T1000 (cell line): Measurements from ENCODE around the gene BIRC2.
"Not testable (repeated sequence)": the region's sequence is repeated elsewhere in the genome, so short reads cannot be mapped to it uniquely, and the experiment has no call there.

ENCODE experiments used
- DNase-seq: peaks from one replicate; lab custom pipeline; 2025; ENCODE audit warnings: mixed read lengths; lab: John Stamatoyannopoulos, UW

BIRC2 gene

GRCh38 chr11:102323542-102324251 lies 23.3 kb upstream of the BIRC2 start:
- no peak for DNase-seq

GRCh38 chr11:102325088-102325487 lies 21.9 kb upstream of the BIRC2 start:
- DNase-seq = no peak

GRCh38 chr11:102328748-102329147 lies 18.3 kb upstream of the BIRC2 start:
- no peak for DNase-seq

GRCh38 chr11:102330231-102330630 lies 16.8 kb upstream of the BIRC2 start:
- no peak for DNase-seq

GRCh38 chr11:102331341-102331740 lies 15.7 kb upstream of the BIRC2 start:
- no peak for DNase-seq

- DNase-seq = no peak
These were observed 14.4 kb upstream of the BIRC2 start for GRCh38 chr11:102332611-102332994.

- DNase-seq = no peak
These were observed 8.5 kb upstream of the BIRC2 start for GRCh38 chr11:102338479-102339010.

GRCh38 chr11:102341311-102341710 lies 5.7 kb upstream of the BIRC2 start:
- not testable (repeated sequence) for DNase-seq

- peak; percentile 39 for DNase-seq
These were observed 5.1 kb upstream of the BIRC2 start for GRCh38 chr11:102341844-102342318.

GRCh38 chr11:102343809-102344208 lies 3.2 kb upstream of the BIRC2 start:
- DNase-seq = no peak

GRCh38 chr11:102345904-102346303 lies 1.1 kb upstream of the BIRC2 start:
- DNase-seq = no peak

- DNase-seq = no peak
These were observed 612 bp upstream of the BIRC2 start for GRCh38 chr11:102346456-102346747.

- no peak for DNase-seq
These were observed 702 bp downstream of the BIRC2 start for GRCh38 chr11:102347462-102348370.

GRCh38 chr11:102357116-102357515 lies 10.1 kb downstream of the BIRC2 start:
- DNase-seq = no peak

- no peak for DNase-seq
These were observed 12.4 kb downstream of the BIRC2 start for GRCh38 chr11:102359372-102359771.

- no peak for DNase-seq
These were observed 13.7 kb downstream of the BIRC2 start for GRCh38 chr11:102360681-102361080.

GRCh38 chr11:102361086-102362031 lies 14.3 kb downstream of the BIRC2 start:
- no peak for DNase-seq

- no peak for DNase-seq
These were observed 18.0 kb downstream of the BIRC2 start for GRCh38 chr11:102364991-102365390.

GRCh38 chr11:102367364-102367763 lies 20.4 kb downstream of the BIRC2 start:
- no peak for DNase-seq

- DNase-seq = no peak
These were observed 21.5 kb downstream of the BIRC2 start for GRCh38 chr11:102368472-102368871.

GRCh38 chr11:102374633-102375424 lies 27.8 kb downstream of the BIRC2 start:
- DNase-seq = not testable (repeated sequence)
